B cell (primary cell): ENCODE measurements around the gene ISL2. TPM values are rescaled to one million over a fixed set of nuclear protein-coding genes. Genes with fewer than 3 reads are reported as not detected.

Experiments used
- ATAC-seq: fragments of 200-7000 bp; cut with Tn5 transposase; one replicate; pipeline ENCODE4 v1.10.0; 2021; ENCODE audit warnings: low read depth, mild to moderate bottlenecking, moderate number of reproducible peaks, moderate library complexity
- CTCF ChIA-PET: fragments of 350-600 bp; sonication (Branson Sonifier 250); formaldehyde crosslinking; loops from one replicate; lab custom pipeline; 2021; ENCODE audit warnings: antibody characterized with exemption, inconsistent platforms; lab: Charles Lee
- POLR2A ChIA-PET: fragments of 350-600 bp; sonication (Branson Sonifier 250); formaldehyde crosslinking; loops from one replicate; lab custom pipeline; 2021; ENCODE audit warnings: antibody characterized with exemption; lab: Charles Lee
- DNase-seq: peaks from one replicate; pipeline ENCODE4 v3.0.0; 2013
- H2AFZ ChIP-seq: 2 replicates; pipeline ENCODE4 v1.6.1; 2012; ENCODE audit warnings: mild to moderate bottlenecking, low read depth, low read length; ENCODE audit not compliant: insufficient read depth, poor library complexity, severe bottlenecking
- H3K27ac ChIP-seq, 2 donors: 1 replicate in 1 of 2; 2 replicates in 1 of 2; pipeline ENCODE4 v1.5.1; 2012 to 2013; ENCODE audit warnings: low read length in 2 of 2, mild to moderate bottlenecking in 2 of 2, moderate library complexity in 1 of 2
- H3K27me3 ChIP-seq, 4 experiments: fragments of 200-600 bp in 1 of 4; sonication (generic) in 1 of 4; replicated peaks in 1 of 4; 1 replicate in 2 of 4; 2 replicates in 2 of 4; pipeline versions ENCODE4 v1.6.1 to v1.7.0; 2013 to 2016; ENCODE audit warnings: low read length in 3 of 4, mild to moderate bottlenecking in 2 of 4, mixed read lengths in 1 of 4, moderate library complexity in 1 of 4; ENCODE audit not compliant: insufficient read depth in 4 of 4, control insufficient read depth in 3 of 4; ENCODE audit errors: control extremely low read depth in 1 of 4
- H3K36me3 ChIP-seq, 2 experiments: replicated peaks in 1 of 2; 1 replicate in 1 of 2; 2 replicates in 1 of 2; pipeline versions ENCODE4 v1.6.1 to v1.7.1; 2013; ENCODE audit warnings: low read length in 1 of 2; ENCODE audit not compliant: insufficient read depth in 2 of 2, control insufficient read depth in 1 of 2; ENCODE audit errors: control extremely low read depth in 1 of 2, extremely low read depth in 1 of 2
- H3K4me1 ChIP-seq, 2 donors: fragments of 200-600 bp in 1 of 2; sonication (generic) in 1 of 2; 1 replicate in 1 of 2; 2 replicates in 1 of 2; pipeline versions ENCODE4 v1.5.1 to v1.6.1; 2013 to 2017; ENCODE audit warnings: low read length in 2 of 2; ENCODE audit not compliant: control insufficient read depth in 2 of 2, insufficient read depth in 2 of 2
- H3K4me2 ChIP-seq: replicated peaks from 2 replicates; pipeline ENCODE3; 2012; ENCODE audit warnings: mild to moderate bottlenecking, low read depth, low read length; ENCODE audit not compliant: poor library complexity, severe bottlenecking
- H3K4me3 ChIP-seq, 5 experiments: fragments of 200-600 bp in 1 of 5; sonication (generic) in 1 of 5; 1 replicate in 3 of 5; 2 replicates in 2 of 5; pipeline versions ENCODE4 v1.5.1 to v1.7.0; 2011 to 2016; ENCODE audit warnings: low read length in 4 of 5, mild to moderate bottlenecking in 4 of 5, low read depth in 2 of 5, control low read depth in 1 of 5, moderate library complexity in 1 of 5; ENCODE audit not compliant: insufficient read depth in 1 of 5; ENCODE audit errors: control extremely low read depth in 1 of 5, extremely low read depth in 1 of 5
- H3K79me2 ChIP-seq: fragments of 200-600 bp; sonication (generic); one replicate; pipeline ENCODE4 v1.6.0; 2016; ENCODE audit warnings: low read length; ENCODE audit not compliant: control insufficient read depth, insufficient read depth
- H3K9ac ChIP-seq: fragments of 200-600 bp; sonication (generic); 2 replicates; pipeline ENCODE4 v1.6.1; 2017; ENCODE audit warnings: mild to moderate bottlenecking, low read length, moderate library complexity
- H3K9me3 ChIP-seq, 3 donors: one replicate each; pipeline versions ENCODE4 v1.6.1 to v1.7.1; 2013; ENCODE audit warnings: low read length in 2 of 3; ENCODE audit not compliant: control insufficient read depth in 2 of 3, insufficient read depth in 1 of 3; ENCODE audit errors: control extremely low read depth in 1 of 3
- H4K20me1 ChIP-seq: 2 replicates; pipeline ENCODE4 v1.6.0; 2012; ENCODE audit warnings: mild to moderate bottlenecking, low read length; ENCODE audit not compliant: insufficient read depth, control insufficient read depth, poor library complexity, severe bottlenecking
- H3K27ac Mint-ChIP-seq: one replicate; pipeline ENCODE4 v1.8.0; 2021; ENCODE audit warnings: mixed read lengths
- H3K27me3 Mint-ChIP-seq: one replicate; pipeline ENCODE4 v1.8.0; 2021; ENCODE audit warnings: mixed read lengths
- H3K4me1 Mint-ChIP-seq: one replicate; pipeline ENCODE4 v1.8.0; 2021; ENCODE audit warnings: mixed read lengths
- H3K4me3 Mint-ChIP-seq: one replicate; pipeline ENCODE4 v1.8.0; 2021; ENCODE audit warnings: mixed read lengths
- H3K9me3 Mint-ChIP-seq: one replicate; pipeline ENCODE4 v1.8.0; 2022; ENCODE audit warnings: mixed read lengths; ENCODE audit not compliant: insufficient read depth
- EZH2 ChIP-seq: IDR thresholded peaks from 2 replicates; pipeline ENCODE4 v1.6.1; 2012; ENCODE audit warnings: borderline replicate concordance, low read depth, mild to moderate bottlenecking, moderate library complexity, low read length; ENCODE audit not compliant: insufficient read depth, poor library complexity, severe bottlenecking
- WGBS: methylation state at CpG from one replicate; pipeline ENCODE4 v1.1.5; 2013; ENCODE audit warnings: missing lambda C conversion rate; ENCODE audit not compliant: insufficient coverage; 5-methylcytosine and 5-hydroxymethylcytosine counted together
- intact Hi-C: fragments of 100-400 bp; cut with micrococcal nuclease; formaldehyde crosslinking; loops from one replicate; pipeline ENCODE4 v1.10.0; 2022
- polyA plus RNA-seq: library from polyadenylated mRNA; depleted of rRNA; stranded (reverse); fragments of >200 nt; gene quantifications from 2 replicates; pipeline ENCODE4 v1.2.3, GENCODE V29; 2012
- total RNA-seq, 2 donors: library from RNA; stranded (reverse); fragments of 120-200 nt in 1 of 2; gene quantifications; 1 replicate in 1 of 2; 2 replicates in 1 of 2; pipeline versions ENCODE4 v1.2.3 to v1.2.4, GENCODE V29; 2013 to 2022
- TF ChIP-seq, protein P1 (sequence below): fragments of 200-600 bp; IDR thresholded peaks from one replicate; pipeline ENCODE4 v1.8.0; 2022; ENCODE audit warnings: antibody characterized with exemption, mild to moderate bottlenecking

The ISL2 gene
- total and polyA plus RNA-seq, 2 donors (not counting 1 experiment from before 2014, with no cell fraction given): 0.59 to 1.8 TPM

DNA sequence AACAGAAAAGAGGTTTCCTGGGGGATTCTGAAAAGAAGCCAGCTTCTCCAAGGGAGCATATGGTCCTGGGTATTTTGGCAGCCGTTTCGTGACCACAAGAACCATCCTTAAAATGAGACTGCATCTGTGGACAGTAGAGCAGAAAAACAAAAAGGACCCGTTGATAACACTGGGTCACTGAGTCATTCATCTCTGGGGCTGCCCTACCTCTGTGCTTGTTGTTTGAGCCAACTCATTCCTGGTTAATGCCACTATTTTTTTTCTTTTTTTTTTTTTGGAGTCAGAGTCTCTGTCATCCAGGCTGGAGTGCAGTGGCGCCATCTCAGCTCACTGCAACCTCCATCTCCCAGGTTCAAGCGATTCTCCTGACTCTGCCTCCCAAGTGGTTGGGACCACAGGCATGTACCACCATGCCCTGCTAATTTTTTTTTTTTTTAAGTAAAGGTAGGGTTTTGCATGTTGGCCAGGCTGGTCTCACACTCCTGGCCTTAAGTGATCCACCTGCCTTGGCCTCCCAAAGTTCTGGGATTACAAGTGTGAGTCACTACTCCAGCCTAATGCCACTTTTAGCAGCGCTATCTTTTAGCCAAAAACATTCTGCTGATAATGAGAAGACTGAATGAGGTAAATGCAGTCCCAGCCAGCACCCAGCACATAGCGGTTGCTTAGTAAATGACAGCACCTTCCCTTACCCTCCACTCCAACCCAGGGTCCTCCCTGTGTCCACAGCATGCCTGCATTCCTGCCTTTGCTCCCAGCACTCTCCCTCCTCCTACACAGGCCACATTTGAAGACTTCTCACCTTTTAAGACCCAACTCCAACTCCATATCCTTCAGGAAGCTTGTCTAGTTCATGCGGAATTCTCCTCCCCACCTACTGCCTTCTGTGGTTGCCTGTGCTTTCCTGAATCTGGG lies 9.1 kb upstream of the ISL2 start:
- TF ChIP-seq EZH2: no peak
- TF ChIP-seq, protein P1, sequence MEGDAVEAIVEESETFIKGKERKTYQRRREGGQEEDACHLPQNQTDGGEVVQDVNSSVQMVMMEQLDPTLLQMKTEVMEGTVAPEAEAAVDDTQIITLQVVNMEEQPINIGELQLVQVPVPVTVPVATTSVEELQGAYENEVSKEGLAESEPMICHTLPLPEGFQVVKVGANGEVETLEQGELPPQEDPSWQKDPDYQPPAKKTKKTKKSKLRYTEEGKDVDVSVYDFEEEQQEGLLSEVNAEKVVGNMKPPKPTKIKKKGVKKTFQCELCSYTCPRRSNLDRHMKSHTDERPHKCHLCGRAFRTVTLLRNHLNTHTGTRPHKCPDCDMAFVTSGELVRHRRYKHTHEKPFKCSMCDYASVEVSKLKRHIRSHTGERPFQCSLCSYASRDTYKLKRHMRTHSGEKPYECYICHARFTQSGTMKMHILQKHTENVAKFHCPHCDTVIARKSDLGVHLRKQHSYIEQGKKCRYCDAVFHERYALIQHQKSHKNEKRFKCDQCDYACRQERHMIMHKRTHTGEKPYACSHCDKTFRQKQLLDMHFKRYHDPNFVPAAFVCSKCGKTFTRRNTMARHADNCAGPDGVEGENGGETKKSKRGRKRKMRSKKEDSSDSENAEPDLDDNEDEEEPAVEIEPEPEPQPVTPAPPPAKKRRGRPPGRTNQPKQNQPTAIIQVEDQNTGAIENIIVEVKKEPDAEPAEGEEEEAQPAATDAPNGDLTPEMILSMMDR: no peak
- H3K27me3 Mint-ChIP-seq: peaks cover 52% of the 10 kb centered on the region
- no peaks in the 10 kb centered on the region for H3K9me3 ChIP-seq
- intact Hi-C loops: no loop called here
- H3K27ac Mint-ChIP-seq: no peak overlapping the region
- H3K4me2 ChIP-seq: no peak overlapping the region
- no peaks in the 10 kb centered on the region for H3K4me1 ChIP-seq
- no peak for ATAC-seq
- ChIA-PET CTCF (no interaction called here), POLR2A (no interaction called here)
- no peaks in the 10 kb centered on the region for H3K4me1 Mint-ChIP-seq
- no peaks in the 10 kb centered on the region for H3K79me2 ChIP-seq
- H2AFZ ChIP-seq: no peak overlapping the region
- H3K4me3 Mint-ChIP-seq: no peak overlapping the region
- H3K27ac ChIP-seq: no peak overlapping the region
- H3K36me3 ChIP-seq: no peaks in the 10 kb centered on the region
- WGBS: 72% methylated on average over 7 of the region's 8 CpGs
- H4K20me1 ChIP-seq: no peaks in the 10 kb centered on the region
- H3K27me3 ChIP-seq: peaks cover 0 to 43% (median 10%) of the 10 kb centered on the region in 4 experiments
- no peak overlapping the region for H3K4me3 ChIP-seq
- no peak overlapping the region for H3K9ac ChIP-seq
- H3K9me3 Mint-ChIP-seq: no peaks in the 10 kb centered on the region
- no peak for DNase-seq

DNA sequence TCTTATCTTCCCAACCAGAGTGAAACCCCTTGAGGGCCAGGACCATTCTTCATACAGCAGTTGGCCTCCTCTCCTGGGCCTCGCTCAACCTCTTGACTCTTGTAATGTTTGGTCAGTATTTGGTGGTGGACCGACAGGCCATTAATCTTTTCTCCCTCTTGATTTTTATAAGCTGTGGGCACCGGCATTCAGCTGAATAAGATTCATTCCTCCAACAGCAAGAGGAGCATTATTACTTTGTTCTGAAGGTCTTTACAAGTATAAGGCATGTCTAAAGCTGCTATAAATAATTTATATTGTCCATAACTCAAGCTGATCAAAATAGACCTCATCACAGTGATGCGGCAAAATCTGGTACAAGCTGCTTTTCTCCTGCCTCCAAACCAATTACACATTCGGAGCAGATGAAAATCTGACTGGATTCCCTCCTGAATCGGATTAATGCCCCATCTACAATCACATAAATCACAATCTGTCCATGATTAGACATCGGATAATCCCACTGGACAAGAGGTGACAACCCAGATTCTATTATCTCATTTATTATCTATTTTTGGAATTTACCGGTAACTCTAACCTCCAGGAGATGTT lies 8.4 kb upstream of the ISL2 start:
- no peaks in the 10 kb centered on the region for H3K4me1 Mint-ChIP-seq
- Histone ChIP-seq H3K4me3 (no peak overlapping the region), H2AFZ (no peak overlapping the region)

More for the DNA sequence above, 8.4 kb upstream of the ISL2 start:
- DNase-seq: no peak
- Mint-ChIP-seq H3K27me3 (peaks cover 46% of the 10 kb centered on the region), H3K4me3 (no peak overlapping the region), H3K27ac (no peak overlapping the region), H3K9me3 (no peaks in the 10 kb centered on the region)
- Histone ChIP-seq H3K9me3 (no peaks in the 10 kb centered on the region), H3K27ac (no peak overlapping the region), H3K4me1 (no peaks in the 10 kb centered on the region), H3K9ac (no peak overlapping the region), H4K20me1 (no peaks in the 10 kb centered on the region), H3K27me3 (peaks cover 0 to 43% (median 10%) of the 10 kb centered on the region in 4 experiments), H3K79me2 (no peaks in the 10 kb centered on the region), H3K4me2 (no peak overlapping the region), H3K36me3 (no peaks in the 10 kb centered on the region)
- no peak for ATAC-seq
- 85% methylated on average over 2 of the region's 8 CpGs for WGBS
- CTCF ChIA-PET: no interaction called here
- TF ChIP-seq, protein P1: no peak
- no peak for TF ChIP-seq EZH2
- intact Hi-C loops: no loop called here
- POLR2A ChIA-PET: no interaction called here
